Stimulated activated CD8-positive, alpha-beta memory T cell treated with anti-CD3 and anti-CD28 coated beads, Interleukin-4, amount 100 ng/mL, for 1 hour (primary cell): ENCODE measurements around the gene DCDC2.
"Not testable (repeated sequence)": the region's sequence is repeated elsewhere in the genome, so short reads cannot be mapped to it uniquely, and the experiment has no call there.

Experiments
- DNase-seq, 2 donors: peaks; one replicate each; pipeline ENCODE4 v3.0.0-alpha.2; 2020; ENCODE audit warnings: low read depth in 2 of 2, low spot score in 1 of 2

DCDC2 gene

GRCh38 chr6:24272553-24272952 is 85.3 kb downstream of the DCDC2 start:
- no peak for DNase-seq

GRCh38 chr6:24272148-24272547 is 85.7 kb downstream of the DCDC2 start:
- DNase-seq: no peak

- DNase-seq: no peak
Observed at GRCh38 chr6:24270011-24270410, 87.8 kb downstream of the DCDC2 start.

- not testable (repeated sequence) for DNase-seq
Observed at GRCh38 chr6:24258214-24258613, 99.6 kb downstream of the DCDC2 start.

GRCh38 chr6:24257282-24257681 is 100.6 kb downstream of the DCDC2 start:
- no peak for DNase-seq

DNA sequence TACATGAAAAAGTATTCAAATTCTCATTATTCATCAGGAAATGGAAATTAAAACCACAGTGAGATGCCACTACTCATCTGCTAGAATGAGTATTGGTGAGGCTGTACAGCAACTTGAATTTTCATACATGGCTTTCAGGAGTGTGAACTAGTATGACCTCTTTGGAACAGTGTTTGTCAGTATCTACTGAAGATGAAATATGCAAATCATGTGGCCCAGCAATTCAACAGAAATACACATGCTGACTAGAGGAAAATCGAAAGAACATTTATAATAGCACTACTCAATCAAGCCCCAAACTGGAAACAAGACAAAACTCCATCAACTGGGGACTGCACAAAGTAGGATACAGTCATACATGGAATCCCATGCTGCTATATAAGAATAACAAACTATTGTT is 102.2 kb downstream of the DCDC2 start:
- no peak for DNase-seq

DNA sequence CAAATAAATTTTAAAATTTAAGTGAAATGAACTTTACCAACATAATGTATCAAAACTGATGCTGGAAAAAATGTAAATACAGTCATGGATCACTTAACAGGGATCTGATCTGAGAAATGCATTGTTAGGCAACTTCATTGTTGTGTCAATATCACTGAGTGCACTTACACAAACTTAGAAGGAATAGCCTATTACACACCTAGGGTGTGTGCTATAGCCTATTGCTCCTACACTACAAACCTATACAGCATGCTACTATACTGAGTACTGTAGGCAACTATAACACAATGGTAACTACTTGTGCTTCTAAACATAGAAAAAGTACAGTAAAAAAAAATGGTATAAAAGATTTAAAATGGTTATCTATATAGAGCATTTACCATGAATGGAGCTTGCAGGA is 104.5 kb downstream of the DCDC2 start:
- no peak for DNase-seq

DNA sequence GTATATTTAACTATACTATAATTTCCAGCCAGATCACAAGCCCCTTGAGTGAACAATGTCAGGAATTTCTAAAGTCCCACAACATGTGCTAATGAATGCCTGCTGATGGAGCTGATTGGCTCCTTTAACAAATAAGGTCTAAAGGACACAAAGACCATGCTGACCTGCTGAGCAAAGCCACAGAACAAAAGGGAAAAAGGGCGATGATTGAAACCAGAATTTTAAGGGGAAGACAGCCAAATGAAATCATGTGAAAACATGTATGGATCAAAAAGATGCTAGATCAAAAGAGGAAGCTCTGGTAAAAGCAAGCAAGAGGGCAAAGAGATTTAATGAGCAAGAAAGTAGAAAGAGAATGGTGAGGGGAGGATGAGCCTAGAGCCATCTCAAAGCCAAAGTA is 105.6 kb downstream of the DCDC2 start:
- DNase-seq: no peak

DNA sequence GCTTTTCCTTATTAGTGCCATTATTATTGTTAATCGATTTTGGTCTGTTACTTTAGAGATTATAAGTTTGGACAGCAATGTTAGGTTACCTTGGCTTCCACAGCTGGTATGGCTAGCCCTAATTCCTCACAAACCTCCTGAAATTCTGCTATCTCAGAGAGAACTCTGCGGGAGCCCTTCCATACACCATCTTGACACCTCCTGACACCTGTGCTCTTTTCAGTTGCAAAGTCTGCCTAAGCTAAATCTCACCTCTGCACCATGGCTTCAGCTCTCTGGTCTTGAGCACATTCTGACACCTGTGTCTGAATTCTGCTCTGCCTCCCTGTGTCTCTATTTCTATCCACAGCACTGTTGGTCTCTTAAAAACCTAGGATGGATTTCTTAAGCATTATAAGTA is 106.5 kb downstream of the DCDC2 start:
- DNase-seq: no peak

GRCh38 chr6:24249926-24250325 is 107.9 kb downstream of the DCDC2 start:
- DNase-seq: no peak

- DNase-seq: no peak
Observed at GRCh38 chr6:24245275-24245674, 112.6 kb downstream of the DCDC2 start.

GRCh38 chr6:24242924-24243323 is 114.9 kb downstream of the DCDC2 start:
- no peak for DNase-seq

DNA sequence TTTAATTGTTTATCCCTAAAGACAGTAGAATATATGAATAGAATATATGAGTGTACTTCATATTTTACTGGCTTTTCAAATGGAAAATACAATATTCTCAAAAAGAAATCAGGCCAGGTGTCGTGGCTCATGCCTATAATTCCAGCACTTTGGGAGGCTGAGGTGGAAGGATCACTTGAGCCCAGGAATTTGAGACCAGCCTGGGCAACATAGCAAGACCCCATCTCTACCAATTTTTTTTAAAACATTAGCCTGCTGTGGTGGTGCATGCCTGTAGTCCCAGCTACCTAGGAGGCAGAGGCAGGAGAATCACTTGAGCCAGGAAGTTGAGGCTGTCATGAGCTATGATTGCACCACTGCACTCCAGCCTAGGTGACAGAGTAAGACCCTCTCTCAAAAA is 116.1 kb downstream of the DCDC2 start:
- DNase-seq: not testable (repeated sequence)

- DNase-seq: no peak
Observed at GRCh38 chr6:24240943-24241342, 116.9 kb downstream of the DCDC2 start.

- DNase-seq: no peak
Observed at GRCh38 chr6:24240380-24240928, 117.4 kb downstream of the DCDC2 start.

- no peak for DNase-seq
Observed at GRCh38 chr6:24238700-24239099, 119.2 kb downstream of the DCDC2 start.

DNA sequence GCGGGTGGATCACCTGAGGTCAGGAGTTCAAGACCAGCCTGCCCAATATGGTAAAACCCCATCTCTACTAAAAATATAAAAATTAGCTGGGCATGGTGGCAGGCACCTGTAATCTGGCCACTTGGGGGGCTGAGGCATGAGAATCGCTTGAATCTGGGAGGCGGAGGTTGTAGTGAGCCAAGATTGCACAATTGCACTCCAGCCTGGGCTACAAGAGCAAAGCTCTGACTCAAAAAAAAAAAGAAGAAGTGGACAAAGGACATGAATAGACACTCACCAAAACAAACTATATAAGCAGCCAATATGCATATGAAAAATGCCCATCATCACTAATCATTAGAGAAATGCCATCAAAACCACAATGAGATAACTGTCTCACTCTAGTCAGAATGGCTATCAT is 121.1 kb downstream of the DCDC2 start:
- not testable (repeated sequence) for DNase-seq

GRCh38 chr6:24233813-24234442 is 123.9 kb downstream of the DCDC2 start:
- no peak for DNase-seq

GRCh38 chr6:24231438-24231977 is 126.4 kb downstream of the DCDC2 start:
- DNase-seq: no peak

DNA sequence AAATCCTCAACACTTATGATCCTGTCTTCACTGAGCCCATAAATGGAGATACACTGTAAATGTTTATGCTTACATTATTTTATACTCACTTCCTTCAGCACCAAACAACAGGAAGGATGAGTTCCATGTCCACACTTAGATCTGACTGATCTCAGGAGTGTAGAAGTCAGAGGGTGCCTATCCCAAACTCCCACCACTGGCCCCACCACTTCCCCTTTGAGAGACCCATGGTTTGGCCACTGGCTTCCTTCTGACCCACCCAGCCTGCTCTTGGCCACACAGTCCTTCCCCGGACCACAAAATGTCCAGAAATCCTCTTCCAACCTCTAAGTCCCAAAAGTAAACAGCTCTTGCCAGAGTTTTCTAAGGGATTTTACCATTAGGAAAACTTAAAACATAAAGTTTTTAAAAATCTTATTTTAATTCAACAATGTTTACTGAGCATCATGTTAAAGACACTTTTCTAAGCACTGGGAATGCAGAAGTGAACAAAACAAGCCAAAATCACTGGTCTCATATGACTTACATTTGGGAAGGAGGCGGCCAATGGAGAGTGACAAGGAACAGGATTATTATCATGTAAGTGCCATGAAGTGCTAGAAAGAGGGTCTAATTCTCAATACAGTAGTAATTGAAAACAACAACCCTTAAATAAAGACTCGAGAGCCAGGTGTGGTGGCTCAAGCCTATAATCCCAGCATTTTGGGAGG is 128.0 kb downstream of the DCDC2 start:
- no peak for DNase-seq

GRCh38 chr6:24228681-24229255 is 129.1 kb downstream of the DCDC2 start:
- DNase-seq: no peak

DNA sequence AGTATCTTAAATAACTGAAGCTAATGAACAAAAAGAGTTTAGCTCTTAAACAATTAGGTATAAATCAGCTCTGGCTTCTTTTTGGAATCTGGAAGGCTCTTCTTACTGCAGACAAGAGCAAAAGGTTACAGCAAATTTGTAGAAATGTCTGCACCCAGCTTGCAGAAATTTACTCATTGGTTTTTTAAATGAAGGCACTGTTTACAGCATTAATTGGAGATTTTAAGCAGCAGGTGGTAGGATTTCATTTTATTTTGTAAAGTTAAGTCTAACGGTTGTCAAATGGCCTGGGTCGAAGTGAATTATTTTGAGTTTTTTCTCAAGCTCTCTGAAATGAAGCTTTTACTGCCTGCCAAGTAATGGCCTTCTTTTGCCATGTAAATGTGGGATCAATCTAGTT is 129.7 kb downstream of the DCDC2 start:
- DNase-seq: no peak
